GM12875 (cell line): ENCODE data around the gene ZMYM2.

Experiments used
- H3K4me3 ChIP-seq: one replicate; pipeline ENCODE4 v1.5.1; 2011; ENCODE audit warnings: low read depth, low read length, control low read depth
- CTCF ChIP-seq: IDR thresholded peaks from 2 replicates; pipeline ENCODE4 v1.5.1; 2011; ENCODE audit warnings: low read depth, mild to moderate bottlenecking, control low read depth, inconsistent platforms, low read length, moderate library complexity, borderline replicate concordance; ENCODE audit not compliant: insufficient read depth

ZMYM2 gene

GRCh38 chr13:20105161-20105689 lies 146.7 kb downstream of the ZMYM2 start:
- H3K4me3 ChIP-seq = no peak overlapping the region

GRCh38 chr13:20106742-20107141 lies 148.2 kb downstream of the ZMYM2 start:
- no peak for TF ChIP-seq CTCF
- H3K4me3 ChIP-seq = no peak overlapping the region

More at GRCh38 chr13:20105161-20105689, 146.7 kb downstream of the ZMYM2 start:
- no peak for TF ChIP-seq CTCF

- no peak for TF ChIP-seq CTCF
These were observed 150.5 kb downstream of the ZMYM2 start for GRCh38 chr13:20109037-20109436.

GRCh38 chr13:20114066-20114610 lies 155.6 kb downstream of the ZMYM2 start:
- TF ChIP-seq CTCF = no peak
- H3K4me3 ChIP-seq = no peak overlapping the region

More at GRCh38 chr13:20109037-20109436, 150.5 kb downstream of the ZMYM2 start:
- no peak overlapping the region for H3K4me3 ChIP-seq

GRCh38 chr13:20116213-20116612 lies 157.7 kb downstream of the ZMYM2 start:
- H3K4me3 ChIP-seq = no peak overlapping the region
- no peak for TF ChIP-seq CTCF

- TF ChIP-seq CTCF = no peak
- H3K4me3 ChIP-seq = peak overlapping the region; percentile 41
These were observed 160.0 kb downstream of the ZMYM2 start for GRCh38 chr13:20118268-20119140.

GRCh38 chr13:20119960-20120359 lies 161.4 kb downstream of the ZMYM2 start:
- no peak overlapping the region for H3K4me3 ChIP-seq
- no peak for TF ChIP-seq CTCF
